Calu3 (cell line): ENCODE results near the gene FAM107B. TPM values are rescaled to one million over a fixed set of nuclear protein-coding genes. Genes with fewer than 3 reads are reported as not detected.

Source experiments
- BruUV-seq: library from RNA; stranded (reverse); fragments of 400-500 nt; replicated peaks from 2 replicates; lab custom pipeline; 2021; lab: Mats Ljungman, UMichigan
- CTCF ChIA-PET: fragments of 300-600 bp; sonication (Branson Sonifier 250); formaldehyde crosslinking; loops from one replicate; lab custom pipeline; 2022; ENCODE audit warnings: antibody characterized with exemption; lab: Charles Lee
- DNase-seq: peaks from one replicate; pipeline ENCODE4 v3.0.0; 2022
- H3K27ac Mint-ChIP-seq: one replicate; pipeline ENCODE4 v1.8.0; 2022; ENCODE audit warnings: mixed read lengths; ENCODE audit not compliant: unreplicated experiment
- H3K27me3 Mint-ChIP-seq: one replicate; pipeline ENCODE4 v1.8.0; 2022; ENCODE audit warnings: mixed read lengths; ENCODE audit not compliant: unreplicated experiment
- H3K36me3 Mint-ChIP-seq: one replicate; pipeline ENCODE4 v1.8.0; 2022; ENCODE audit warnings: mild to moderate bottlenecking, moderate library complexity, mixed read lengths; ENCODE audit not compliant: insufficient read depth, unreplicated experiment
- H3K4me1 Mint-ChIP-seq: one replicate; pipeline ENCODE4 v1.8.0; 2022; ENCODE audit warnings: mild to moderate bottlenecking, low read depth, mixed read lengths; ENCODE audit not compliant: unreplicated experiment
- H3K4me3 Mint-ChIP-seq: one replicate; pipeline ENCODE4 v1.8.0; 2022; ENCODE audit warnings: mild to moderate bottlenecking, low read depth, moderate library complexity, mixed read lengths; ENCODE audit not compliant: unreplicated experiment
- H3K9me3 Mint-ChIP-seq: one replicate; pipeline ENCODE4 v1.8.0; 2022; ENCODE audit warnings: low read depth, mixed read lengths; ENCODE audit not compliant: unreplicated experiment
- intact Hi-C: fragments of 100-400 bp; cut with micrococcal nuclease; formaldehyde crosslinking; loops from one replicate; pipeline ENCODE4 v1.10.0; 2022; ENCODE audit not compliant: unreplicated experiment
- total RNA-seq: library from RNA; stranded (reverse); gene quantifications from 2 replicates; pipeline ENCODE4 v1.2.3, GENCODE V29; 2022
- TF ChIP-seq, protein P1 (sequence below): fragments of 200-600 bp; IDR thresholded peaks from one replicate; pipeline ENCODE4 v1.8.0; 2022; ENCODE audit warnings: antibody characterized with exemption; ENCODE audit not compliant: unreplicated experiment

Gene FAM107B
- total RNA-seq, 1 experiment from 2014 or later: 168 TPM

DNA sequence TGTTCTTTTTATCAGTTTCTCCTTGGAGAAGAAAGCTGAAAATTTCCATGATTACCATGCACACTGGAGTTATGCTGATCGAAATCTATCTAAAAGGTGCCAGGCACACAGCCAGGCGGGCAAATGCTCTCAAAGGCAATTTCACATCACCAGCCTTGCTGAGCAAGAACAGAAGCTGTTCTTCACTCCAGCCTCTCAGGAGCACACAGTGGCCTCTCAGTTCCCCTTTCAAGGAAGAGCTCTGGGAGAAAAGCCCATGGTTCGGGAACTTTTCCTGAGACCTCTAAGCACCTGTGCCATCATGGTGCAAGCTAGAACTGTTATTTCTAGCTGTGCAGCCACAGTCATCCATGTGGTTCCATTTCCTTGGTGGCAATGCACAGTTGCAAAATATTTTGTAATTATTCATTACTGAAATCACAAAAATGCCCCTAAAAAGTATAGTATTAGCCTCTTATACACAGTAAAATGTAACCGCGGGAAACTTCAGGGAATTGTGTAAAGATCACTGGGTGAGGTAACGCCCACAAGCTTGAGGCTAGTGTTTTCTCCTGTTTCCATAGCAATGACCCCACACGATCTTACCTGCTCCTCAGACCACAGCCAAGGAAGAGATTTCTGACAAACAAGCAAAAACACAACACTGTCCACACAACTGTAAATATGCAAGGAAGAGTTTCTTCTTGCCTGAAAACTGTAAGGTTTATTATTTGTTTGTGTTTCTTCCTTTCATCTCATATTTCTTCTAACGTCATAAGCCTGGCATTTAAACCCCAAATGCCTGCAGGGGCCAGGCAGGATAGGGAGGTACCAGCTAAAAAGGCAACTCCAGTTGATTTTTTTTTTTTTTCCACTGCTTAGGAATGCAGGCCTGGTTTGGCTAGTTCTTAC lies 121.2 kb downstream of the FAM107B start:
- peaks cover 60% of the 10 kb centered on the region for H3K4me1 Mint-ChIP-seq

DNA sequence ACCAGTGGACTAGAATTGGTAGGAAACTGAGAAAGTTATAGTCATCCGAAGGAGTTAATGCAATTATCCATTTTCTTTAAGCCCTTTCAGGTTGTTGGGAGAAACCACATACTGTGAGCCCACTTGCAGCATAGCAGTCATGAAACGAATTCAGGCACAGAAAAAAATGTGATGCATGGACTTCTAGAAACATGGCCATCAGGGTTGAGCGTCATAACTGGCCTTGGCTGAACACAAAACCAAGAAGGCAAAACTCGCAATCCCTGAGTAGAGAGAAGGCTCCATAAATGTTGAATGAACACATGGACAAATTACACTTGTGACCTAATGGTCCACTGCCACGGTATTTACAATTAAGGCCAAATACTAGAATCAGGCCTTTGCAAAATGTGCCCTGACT lies 121.9 kb downstream of the FAM107B start:
- DNase-seq: no peak
- H3K4me3 Mint-ChIP-seq: no peak overlapping the region
- H3K27me3 Mint-ChIP-seq: no peaks in the 10 kb centered on the region
- H3K27ac Mint-ChIP-seq: no peak overlapping the region
- H3K36me3 Mint-ChIP-seq: peaks cover 9% of the 10 kb centered on the region
- BruUV-seq: no TSS peak
- H3K4me1 Mint-ChIP-seq: peaks cover 53% of the 10 kb centered on the region
- TF ChIP-seq, protein P1, sequence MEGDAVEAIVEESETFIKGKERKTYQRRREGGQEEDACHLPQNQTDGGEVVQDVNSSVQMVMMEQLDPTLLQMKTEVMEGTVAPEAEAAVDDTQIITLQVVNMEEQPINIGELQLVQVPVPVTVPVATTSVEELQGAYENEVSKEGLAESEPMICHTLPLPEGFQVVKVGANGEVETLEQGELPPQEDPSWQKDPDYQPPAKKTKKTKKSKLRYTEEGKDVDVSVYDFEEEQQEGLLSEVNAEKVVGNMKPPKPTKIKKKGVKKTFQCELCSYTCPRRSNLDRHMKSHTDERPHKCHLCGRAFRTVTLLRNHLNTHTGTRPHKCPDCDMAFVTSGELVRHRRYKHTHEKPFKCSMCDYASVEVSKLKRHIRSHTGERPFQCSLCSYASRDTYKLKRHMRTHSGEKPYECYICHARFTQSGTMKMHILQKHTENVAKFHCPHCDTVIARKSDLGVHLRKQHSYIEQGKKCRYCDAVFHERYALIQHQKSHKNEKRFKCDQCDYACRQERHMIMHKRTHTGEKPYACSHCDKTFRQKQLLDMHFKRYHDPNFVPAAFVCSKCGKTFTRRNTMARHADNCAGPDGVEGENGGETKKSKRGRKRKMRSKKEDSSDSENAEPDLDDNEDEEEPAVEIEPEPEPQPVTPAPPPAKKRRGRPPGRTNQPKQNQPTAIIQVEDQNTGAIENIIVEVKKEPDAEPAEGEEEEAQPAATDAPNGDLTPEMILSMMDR: no peak
- CTCF ChIA-PET: interaction anchor here (0.6 to 1.4 kb wide), 2 partner anchors 157 to 172 kb away, joined by 3 to 6 read pairs; no protein-coding TSS in a partner anchor
- intact Hi-C loops: loop anchor here (5.0 to 10.0 kb wide), 3 partner anchors 46 to 92 kb away; no protein-coding TSS in a partner anchor
- H3K9me3 Mint-ChIP-seq: peaks cover 4% of the 10 kb centered on the region

More for the DNA sequence above, 121.2 kb downstream of the FAM107B start:
- peaks cover 4% of the 10 kb centered on the region for H3K9me3 Mint-ChIP-seq
- TF ChIP-seq, protein P1: no peak
- CTCF ChIA-PET: interaction anchor here (0.5 to 1.4 kb wide), 6 partner anchors 81 to 1251 kb away, joined by 3 to 6 read pairs (median 4); partner anchors contain the start of gene CDNF
- no peaks in the 10 kb centered on the region for H3K27me3 Mint-ChIP-seq
- H3K36me3 Mint-ChIP-seq: peaks cover 11% of the 10 kb centered on the region
- H3K4me3 Mint-ChIP-seq: peak overlapping the region; percentile 43
- DNase-seq: peak; percentile 74
- H3K27ac Mint-ChIP-seq: peak overlapping the region; percentile 94
- intact Hi-C loops: loop anchor here (5.0 to 10.0 kb wide), 3 partner anchors 46 to 91 kb away; no protein-coding TSS in a partner anchor
- BruUV-seq: no TSS peak

DNA sequence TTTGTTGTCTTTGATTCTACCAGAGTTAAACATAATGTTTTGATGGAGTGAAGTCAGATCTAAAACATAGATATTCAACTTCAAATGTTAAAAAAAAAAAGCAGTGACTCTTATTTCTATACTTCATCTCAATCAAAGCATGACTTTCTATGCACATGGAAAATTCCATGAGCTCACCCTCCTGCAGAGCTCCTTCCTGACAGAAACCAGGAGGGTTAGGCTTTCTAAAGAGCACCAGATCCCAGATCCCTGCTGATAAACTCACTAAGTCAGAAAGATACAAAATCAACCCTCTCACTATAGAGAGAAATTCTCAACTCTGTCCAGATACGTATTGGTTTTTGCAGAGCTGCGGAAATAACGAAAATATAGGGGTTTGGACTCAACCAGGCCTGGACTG lies 122.6 kb downstream of the FAM107B start:
- TF ChIP-seq, protein P1: no peak
- H3K9me3 Mint-ChIP-seq: peaks cover 4% of the 10 kb centered on the region
- CTCF ChIA-PET: no interaction called here
- intact Hi-C loops: loop anchor here (5.0 to 10.0 kb wide), 3 partner anchors 45 to 93 kb away; no protein-coding TSS in a partner anchor
- H3K27me3 Mint-ChIP-seq: no peaks in the 10 kb centered on the region
- H3K36me3 Mint-ChIP-seq: peaks cover 9% of the 10 kb centered on the region
- peak overlapping the region; percentile 50 for H3K27ac Mint-ChIP-seq
- H3K4me3 Mint-ChIP-seq: no peak overlapping the region
- no peak for DNase-seq
- BruUV-seq: no TSS peak
- H3K4me1 Mint-ChIP-seq: peaks cover 47% of the 10 kb centered on the region

DNA sequence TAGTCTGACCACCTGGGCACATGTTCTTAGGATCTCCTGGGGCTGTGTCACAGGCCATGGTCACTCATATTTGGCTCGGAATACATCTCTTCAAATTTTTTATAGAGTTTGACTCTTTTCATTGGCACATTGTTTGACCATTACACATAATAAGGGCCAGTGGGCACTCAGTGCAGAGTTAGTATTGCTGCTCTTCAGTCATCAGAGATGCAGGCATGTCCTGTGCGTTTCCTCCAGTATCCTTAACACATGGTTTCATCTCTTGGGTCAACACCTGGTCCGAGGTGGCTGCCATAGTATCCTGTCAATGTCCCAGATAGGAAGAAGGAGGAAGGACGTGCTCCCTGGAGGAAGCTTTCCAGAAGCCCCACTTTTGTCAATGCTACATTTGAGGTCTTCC lies 125.0 kb downstream of the FAM107B start:
- TF ChIP-seq, protein P1: no peak
- H3K36me3 Mint-ChIP-seq: peaks cover 9% of the 10 kb centered on the region
- peaks cover 4% of the 10 kb centered on the region for H3K9me3 Mint-ChIP-seq
- no peak for DNase-seq
- intact Hi-C loops: loop anchor here (5.0 to 10.0 kb wide), 3 partner anchors 42 to 95 kb away; no protein-coding TSS in a partner anchor
- no TSS peak for BruUV-seq
- H3K27me3 Mint-ChIP-seq: no peaks in the 10 kb centered on the region
- H3K4me1 Mint-ChIP-seq: peaks cover 31% of the 10 kb centered on the region
- no peak overlapping the region for H3K4me3 Mint-ChIP-seq
- H3K27ac Mint-ChIP-seq: no peak overlapping the region
- CTCF ChIA-PET: no interaction called here
